GM21528 (cell line): ENCODE measurements around the gene IL15.
"Not testable (repeated sequence)": the region's sequence is repeated elsewhere in the genome, so short reads cannot be mapped to it uniquely, and the experiment has no call there.

Source experiments
- ATAC-seq: cut with Tn5 transposase; IDR thresholded peaks from one replicate; pipeline ENCODE4 v1.9.1; 2021; ENCODE audit warnings: mild to moderate bottlenecking, moderate library complexity; ENCODE audit not compliant: unreplicated experiment, low FRiP score

Gene IL15

GRCh38 chr4:141692081-141692480 lies 55.7 kb downstream of the IL15 start:
- ATAC-seq: no peak

- ATAC-seq: no peak
These were observed 60.7 kb downstream of the IL15 start for GRCh38 chr4:141697116-141697515.

- ATAC-seq: no peak
These were observed 66.2 kb downstream of the IL15 start for GRCh38 chr4:141702472-141703182.

- no peak for ATAC-seq
These were observed 67.1 kb downstream of the IL15 start for GRCh38 chr4:141703497-141703896.

GRCh38 chr4:141705048-141705746 lies 68.8 kb downstream of the IL15 start:
- peak; percentile 69 for ATAC-seq

GRCh38 chr4:141705747-141706377 lies 69.5 kb downstream of the IL15 start:
- ATAC-seq: peak; percentile 69

- ATAC-seq: no peak
These were observed 70.1 kb downstream of the IL15 start for GRCh38 chr4:141706445-141706844.

- ATAC-seq: no peak
These were observed 74.8 kb downstream of the IL15 start for GRCh38 chr4:141711211-141711610.

GRCh38 chr4:141713185-141713584 lies 76.8 kb downstream of the IL15 start:
- ATAC-seq: no peak

GRCh38 chr4:141713771-141714445 lies 77.5 kb downstream of the IL15 start:
- ATAC-seq: no peak

GRCh38 chr4:141719585-141719984 lies 83.2 kb downstream of the IL15 start:
- no peak for ATAC-seq

- no peak for ATAC-seq
These were observed 84.8 kb downstream of the IL15 start for GRCh38 chr4:141721174-141721573.

- ATAC-seq: no peak
These were observed 88.3 kb downstream of the IL15 start for GRCh38 chr4:141724646-141725045.

- no peak for ATAC-seq
These were observed 91.0 kb downstream of the IL15 start for GRCh38 chr4:141727420-141727819.

- ATAC-seq: no peak
These were observed 94.4 kb downstream of the IL15 start for GRCh38 chr4:141730805-141731204.

- ATAC-seq: no peak
These were observed 95.1 kb downstream of the IL15 start for GRCh38 chr4:141731481-141731880.

- ATAC-seq: no peak
These were observed 103.3 kb downstream of the IL15 start for GRCh38 chr4:141739636-141740035.

GRCh38 chr4:141746026-141746425 lies 109.6 kb downstream of the IL15 start:
- ATAC-seq: no peak

GRCh38 chr4:141751806-141752205 lies 115.4 kb downstream of the IL15 start:
- not testable (repeated sequence) for ATAC-seq

GRCh38 chr4:141757287-141757686 lies 120.9 kb downstream of the IL15 start:
- ATAC-seq: no peak

GRCh38 chr4:141759796-141760425 lies 123.5 kb downstream of the IL15 start:
- no peak for ATAC-seq
